ENCODE results near the gene PARD3. TPM values are rescaled to one million over a fixed set of nuclear protein-coding genes. Genes with fewer than 3 reads are reported as not detected.

The PARD3 gene
- total RNA-seq, 1 experiment from 2014 or later, result 154 TPM

- DNase-seq (no peak), ATAC-seq (no peak)
- Histone ChIP-seq H3K9me3 (ENCODE audit: low read length) (no peaks in the 10 kb centered on the region), H3K4me1 (ENCODE audit: insufficient read depth, low read length) (peaks cover 22% of the 10 kb centered on the region), H3K4me3 (ENCODE audit: low read length) (no peak overlapping the region), H4K20me1 (ENCODE audit: low read length) (no peaks in the 10 kb centered on the region), H3K79me2 (ENCODE audit: low read length) (no peaks in the 10 kb centered on the region), H3K27ac (ENCODE audit: low read length) (no peak overlapping the region), H3K36me3 (ENCODE audit: low read depth, low read length) (no peaks in the 10 kb centered on the region), H3K4me2 (ENCODE audit: low read length) (no peak overlapping the region), H2AFZ (ENCODE audit: low read length) (no peak overlapping the region), H3K27me3 (ENCODE audit: low read length) (no peaks in the 10 kb centered on the region), H3F3A (ENCODE audit: low read length, unreplicated experiment) (peaks cover 9% of the 10 kb centered on the region), H3K9ac (ENCODE audit: low read length) (no peak overlapping the region), H3K9me2 (replicated peaks; ENCODE audit: low read length) (peaks cover 3% of the 10 kb centered on the region; the same call in 1 of the 2 replicates)
- no peak for TF ChIP-seq EZH2phosphoT487 (IDR thresholded peaks at IDR 0.05; ENCODE audit: borderline replicate concordance, low read length)
- TF ChIP-seq, protein P1, sequence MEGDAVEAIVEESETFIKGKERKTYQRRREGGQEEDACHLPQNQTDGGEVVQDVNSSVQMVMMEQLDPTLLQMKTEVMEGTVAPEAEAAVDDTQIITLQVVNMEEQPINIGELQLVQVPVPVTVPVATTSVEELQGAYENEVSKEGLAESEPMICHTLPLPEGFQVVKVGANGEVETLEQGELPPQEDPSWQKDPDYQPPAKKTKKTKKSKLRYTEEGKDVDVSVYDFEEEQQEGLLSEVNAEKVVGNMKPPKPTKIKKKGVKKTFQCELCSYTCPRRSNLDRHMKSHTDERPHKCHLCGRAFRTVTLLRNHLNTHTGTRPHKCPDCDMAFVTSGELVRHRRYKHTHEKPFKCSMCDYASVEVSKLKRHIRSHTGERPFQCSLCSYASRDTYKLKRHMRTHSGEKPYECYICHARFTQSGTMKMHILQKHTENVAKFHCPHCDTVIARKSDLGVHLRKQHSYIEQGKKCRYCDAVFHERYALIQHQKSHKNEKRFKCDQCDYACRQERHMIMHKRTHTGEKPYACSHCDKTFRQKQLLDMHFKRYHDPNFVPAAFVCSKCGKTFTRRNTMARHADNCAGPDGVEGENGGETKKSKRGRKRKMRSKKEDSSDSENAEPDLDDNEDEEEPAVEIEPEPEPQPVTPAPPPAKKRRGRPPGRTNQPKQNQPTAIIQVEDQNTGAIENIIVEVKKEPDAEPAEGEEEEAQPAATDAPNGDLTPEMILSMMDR (conservative IDR thresholded peaks at IDR 0.05; ENCODE audit: low read depth, low read length), result no peak
- no peak for TF ChIP-seq EZH2 (IDR thresholded peaks at IDR 0.05; ENCODE audit: low read length, unreplicated experiment)
- POLR2A ChIA-PET (ENCODE audit: unreplicated experiment), result no interaction called here
- CTCF ChIA-PET, result no interaction called here
- no TSS peak for BruUV-seq (replicated peaks)
- intact Hi-C loops (cut with micrococcal nuclease), result no loop called here
Observed at GRCh38 chr10:34154383-34154900, 660.7 kb downstream of the PARD3 start.

GRCh38 chr10:34153663-34154382, 661.3 kb downstream of the PARD3 start:
- no peaks in the 10 kb centered on the region for H3K36me3 ChIP-seq (ENCODE audit: low read depth, low read length)
- POLR2A ChIA-PET (ENCODE audit: unreplicated experiment), result no interaction called here

More at GRCh38 chr10:34153663-34154382, 661.3 kb downstream of the PARD3 start:
- no peak overlapping the region for H3K9ac ChIP-seq (ENCODE audit: low read length)
- H3K9me3 ChIP-seq (ENCODE audit: low read length), result no peaks in the 10 kb centered on the region
- H4K20me1 ChIP-seq (ENCODE audit: low read length), result no peaks in the 10 kb centered on the region
- ATAC-seq, result no peak
- CTCF ChIA-PET, result no interaction called here
- no peak overlapping the region for H3K4me2 ChIP-seq (ENCODE audit: low read length)
- peaks cover 3% of the 10 kb centered on the region; the same call in 1 of the 2 replicates for H3K9me2 ChIP-seq (replicated peaks; ENCODE audit: low read length)
- TF ChIP-seq EZH2phosphoT487 (IDR thresholded peaks at IDR 0.05; ENCODE audit: borderline replicate concordance, low read length), result no peak
- TF ChIP-seq EZH2 (IDR thresholded peaks at IDR 0.05; ENCODE audit: low read length, unreplicated experiment), result no peak
- TF ChIP-seq, protein P1 (conservative IDR thresholded peaks at IDR 0.05; ENCODE audit: low read depth, low read length), result no peak
- intact Hi-C loops (cut with micrococcal nuclease), result no loop called here
- H3K4me1 ChIP-seq (ENCODE audit: insufficient read depth, low read length), result peaks cover 22% of the 10 kb centered on the region
- no peaks in the 10 kb centered on the region for H3K79me2 ChIP-seq (ENCODE audit: low read length)
- no peak overlapping the region for H3K4me3 ChIP-seq (ENCODE audit: low read length)
- DNase-seq, result no peak
- H3F3A ChIP-seq (ENCODE audit: low read length, unreplicated experiment), result peaks cover 9% of the 10 kb centered on the region
- no TSS peak for BruUV-seq (replicated peaks)
- no peaks in the 10 kb centered on the region for H3K27me3 ChIP-seq (ENCODE audit: low read length)
- no peak overlapping the region for H3K27ac ChIP-seq (ENCODE audit: low read length)
- H2AFZ ChIP-seq (ENCODE audit: low read length), result no peak overlapping the region
